Umbilical cord (tissue), 1 donor: Measurements from ENCODE around the gene OR4D6. TPM values are rescaled to one million over a fixed set of nuclear protein-coding genes. Genes with fewer than 3 reads are reported as not detected.

Source experiments
- total RNA-seq: library from RNA; depleted of rRNA; stranded (reverse); fragments of >200 nt; gene quantifications from one replicate; pipeline ENCODE4 v1.2.3, GENCODE V29; 2014; ENCODE audit warnings: low replicate concordance; ENCODE audit not compliant: insufficient read depth

Gene OR4D6
- total RNA-seq, 1 donor from 2014 or later = 0.96 TPM

Other genes starting within 250 kb of the OR4D6 start
- 8.4 TPM for gene MPEG1, start 244.0 kb upstream of the OR4D6 start, total RNA-seq
- gene OR5AN1, start 98.1 kb upstream of the OR4D6 start, total RNA-seq = 7.7 TPM
- gene OR5A2, start 30.5 kb upstream of the OR4D6 start, total RNA-seq = 4.3 TPM
- gene OR5A1, start 20.5 kb upstream of the OR4D6 start, total RNA-seq = 2.2 TPM
- gene OR4D10, start 16.4 kb downstream of the OR4D6 start, total RNA-seq = 1.2 TPM
- gene OR4D11, start 46.6 kb downstream of the OR4D6 start, total RNA-seq = 15.6 TPM
- 3.4 TPM for gene OR4D9, start 54.6 kb downstream of the OR4D6 start, total RNA-seq
- gene OSBP, start 158.8 kb downstream of the OR4D6 start, total RNA-seq = 38.5 TPM
- gene PATL1, start 212.1 kb downstream of the OR4D6 start, total RNA-seq = 4.6 TPM